Hepatocyte (in vitro differentiated cells): ENCODE measurements around the gene PODXL2.

Source experiments
- EZH2 ChIP-seq: fragments of 200-600 bp; sonication (generic); IDR thresholded peaks from 2 replicates; pipeline ENCODE4 v1.6.1; 2016; ENCODE audit warnings: antibody characterized with exemption, mild to moderate bottlenecking, borderline replicate concordance
- TF ChIP-seq, protein P1 (sequence below): fragments of 200-600 bp; sonication (generic); IDR thresholded peaks from 2 replicates; pipeline ENCODE4 v1.5.1; 2016; ENCODE audit warnings: antibody characterized with exemption, mild to moderate bottlenecking; ENCODE audit not compliant: poor library complexity

- TF ChIP-seq, protein P1, sequence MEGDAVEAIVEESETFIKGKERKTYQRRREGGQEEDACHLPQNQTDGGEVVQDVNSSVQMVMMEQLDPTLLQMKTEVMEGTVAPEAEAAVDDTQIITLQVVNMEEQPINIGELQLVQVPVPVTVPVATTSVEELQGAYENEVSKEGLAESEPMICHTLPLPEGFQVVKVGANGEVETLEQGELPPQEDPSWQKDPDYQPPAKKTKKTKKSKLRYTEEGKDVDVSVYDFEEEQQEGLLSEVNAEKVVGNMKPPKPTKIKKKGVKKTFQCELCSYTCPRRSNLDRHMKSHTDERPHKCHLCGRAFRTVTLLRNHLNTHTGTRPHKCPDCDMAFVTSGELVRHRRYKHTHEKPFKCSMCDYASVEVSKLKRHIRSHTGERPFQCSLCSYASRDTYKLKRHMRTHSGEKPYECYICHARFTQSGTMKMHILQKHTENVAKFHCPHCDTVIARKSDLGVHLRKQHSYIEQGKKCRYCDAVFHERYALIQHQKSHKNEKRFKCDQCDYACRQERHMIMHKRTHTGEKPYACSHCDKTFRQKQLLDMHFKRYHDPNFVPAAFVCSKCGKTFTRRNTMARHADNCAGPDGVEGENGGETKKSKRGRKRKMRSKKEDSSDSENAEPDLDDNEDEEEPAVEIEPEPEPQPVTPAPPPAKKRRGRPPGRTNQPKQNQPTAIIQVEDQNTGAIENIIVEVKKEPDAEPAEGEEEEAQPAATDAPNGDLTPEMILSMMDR: no peak
- no peak for TF ChIP-seq EZH2
Measured at GRCh38 chr3:127606086-127606805, 22.7 kb upstream of the PODXL2 start.
